Kidney tubule cell (primary cell): Measurements from ENCODE around the gene ACSM6.
A peak's percentile ranks its signal among the peaks of the same experiment; 100 is the strongest.
"Not testable (repeated sequence)": the region's sequence is repeated elsewhere in the genome, so short reads cannot be mapped to it uniquely, and the experiment has no call there.

Experiments used
- DNase-seq: peaks from one replicate; pipeline ENCODE4 v3.0.0-alpha.2; 2018; ENCODE audit warnings: low spot score

Gene ACSM6

GRCh38 chr10:95193944-95194343 lies at the start of gene ACSM6:
Gene ACSM6, plus strand, starts transcription at chr10:95194238. Its CDS starts 248 bp downstream, at chr10:95194486.
- DNase-seq = no peak

- DNase-seq = no peak
These were observed 25.3 kb upstream of the ACSM6 start for GRCh38 chr10:95168694-95169093.

GRCh38 chr10:95169522-95169921 lies 24.5 kb upstream of the ACSM6 start:
- no peak for DNase-seq

- no peak for DNase-seq
These were observed 23.2 kb upstream of the ACSM6 start for GRCh38 chr10:95170790-95171189.

GRCh38 chr10:95171336-95171735 lies 22.7 kb upstream of the ACSM6 start:
- DNase-seq = no peak

- no peak for DNase-seq
These were observed 21.2 kb upstream of the ACSM6 start for GRCh38 chr10:95172851-95173250.

- no peak for DNase-seq
These were observed 17.9 kb upstream of the ACSM6 start for GRCh38 chr10:95176101-95176500.

GRCh38 chr10:95177429-95177828 lies 16.6 kb upstream of the ACSM6 start:
- no peak for DNase-seq

- DNase-seq = no peak
These were observed 15.8 kb upstream of the ACSM6 start for GRCh38 chr10:95178266-95178665.

GRCh38 chr10:95178797-95179196 lies 15.2 kb upstream of the ACSM6 start:
- DNase-seq = no peak

- peak; percentile 52 for DNase-seq
These were observed 12.3 kb upstream of the ACSM6 start for GRCh38 chr10:95181726-95182125.

GRCh38 chr10:95183271-95184230 lies 10.5 kb upstream of the ACSM6 start:
- DNase-seq = peak; percentile 92

GRCh38 chr10:95187617-95188016 lies 6.4 kb upstream of the ACSM6 start:
- no peak for DNase-seq

GRCh38 chr10:95188593-95188992 lies 5.4 kb upstream of the ACSM6 start:
- DNase-seq = no peak

GRCh38 chr10:95196046-95196445 lies 2.0 kb downstream of the ACSM6 start:
- DNase-seq = no peak

- peak; percentile 60 for DNase-seq
These were observed 7.7 kb downstream of the ACSM6 start for GRCh38 chr10:95201736-95202135.

- not testable (repeated sequence) for DNase-seq
These were observed 8.8 kb downstream of the ACSM6 start for GRCh38 chr10:95202865-95203264.

- DNase-seq = no peak
These were observed 14.8 kb downstream of the ACSM6 start for GRCh38 chr10:95208702-95209391.

GRCh38 chr10:95209509-95210127 lies 15.6 kb downstream of the ACSM6 start:
- no peak for DNase-seq

GRCh38 chr10:95211606-95212279 lies 17.7 kb downstream of the ACSM6 start:
- peak; percentile 55 for DNase-seq

- peak; percentile 62 for DNase-seq
These were observed 20.3 kb downstream of the ACSM6 start for GRCh38 chr10:95214369-95214768.

- DNase-seq = peak; percentile 82
These were observed 20.8 kb downstream of the ACSM6 start for GRCh38 chr10:95214793-95215192.
